ENCODE data around the gene PFN2.
"Not testable (repeated sequence)": the region's sequence is repeated elsewhere in the genome, so short reads cannot be mapped to it uniquely, and the experiment has no call there.

The PFN2 gene

GRCh38 chr3:149970716-149971402 is at the start of gene PFN2:
PFN2 (minus strand) TSS chr3:149970895; CDS start chr3:149970856, 39 bp downstream.
- DNase-seq: peak; percentile 84

GRCh38 chr3:150015901-150016300 is 45.2 kb upstream of the PFN2 start:
- no peak for DNase-seq

GRCh38 chr3:150014782-150015181 is 44.1 kb upstream of the PFN2 start:
- no peak for DNase-seq

GRCh38 chr3:150013801-150014200 is 43.1 kb upstream of the PFN2 start:
- DNase-seq: no peak

- DNase-seq: no peak
Observed at GRCh38 chr3:150006794-150007193, 36.1 kb upstream of the PFN2 start.

- DNase-seq: no peak
Observed at GRCh38 chr3:150005243-150006112, 34.8 kb upstream of the PFN2 start.

- no peak for DNase-seq
Observed at GRCh38 chr3:150000641-150001040, 29.9 kb upstream of the PFN2 start.

- DNase-seq: no peak
Observed at GRCh38 chr3:149999421-149999820, 28.7 kb upstream of the PFN2 start.

- no peak for DNase-seq
Observed at GRCh38 chr3:149998946-149999345, 28.3 kb upstream of the PFN2 start.

- DNase-seq: no peak
Observed at GRCh38 chr3:149992416-149993058, 21.8 kb upstream of the PFN2 start.

GRCh38 chr3:149990423-149990948 is 19.8 kb upstream of the PFN2 start:
- DNase-seq: no peak

GRCh38 chr3:149989307-149989706 is 18.6 kb upstream of the PFN2 start:
- DNase-seq: no peak

- no peak for DNase-seq
Observed at GRCh38 chr3:149983628-149984027, 12.9 kb upstream of the PFN2 start.

GRCh38 chr3:149983053-149983452 is 12.4 kb upstream of the PFN2 start:
- DNase-seq: not testable (repeated sequence)

GRCh38 chr3:149981979-149982378 is 11.3 kb upstream of the PFN2 start:
- not testable (repeated sequence) for DNase-seq

GRCh38 chr3:149977386-149977785 is 6.7 kb upstream of the PFN2 start:
- DNase-seq: no peak

- DNase-seq: no peak
Observed at GRCh38 chr3:149975919-149976318, 5.2 kb upstream of the PFN2 start.

- DNase-seq: peak; percentile 73
Observed at GRCh38 chr3:149971403-149972075, 844 bp upstream of the PFN2 start.

GRCh38 chr3:149969940-149970715 is 567 bp downstream of the PFN2 start:
- peak; percentile 88 for DNase-seq

- no peak for DNase-seq
Observed at GRCh38 chr3:149969110-149969939, 1.4 kb downstream of the PFN2 start.

GRCh38 chr3:149968216-149968615 is 2.5 kb downstream of the PFN2 start:
- no peak for DNase-seq
